GM12878 (cell line): Measurements from ENCODE around the gene FGF14. TPM values are rescaled to one million over a fixed set of nuclear protein-coding genes. Genes with fewer than 3 reads are reported as not detected.

Experiments
- ATAC-seq: fragments of 200-7000 bp; cut with Tn5 transposase; 3 replicates; pipeline ENCODE4 v1.9.1; 2020; ENCODE audit warnings: mild to moderate bottlenecking, moderate library complexity
- BruUV-seq: library from RNA; stranded (reverse); fragments of 400-500 nt; replicated peaks from 2 replicates; lab custom pipeline; 2021; lab: Mats Ljungman, UMichigan
- CTCF ChIA-PET: fragments of 300-600 bp; sonication (Branson Sonifier 250); formaldehyde crosslinking; extraction: SDS; loops from one replicate; lab custom pipeline; 2021; ENCODE audit warnings: inconsistent platforms; lab: Yijun Ruan, JAX
- POLR2A ChIA-PET: fragments of 350-600 bp; formaldehyde crosslinking; extraction: SDS; loops from one replicate; lab custom pipeline; 2021; ENCODE audit warnings: inconsistent platforms; lab: Charles Lee
- RAD21 ChIA-PET: fragments of 300-600 bp; sonication (Branson Sonifier 250); formaldehyde crosslinking; loops from one replicate; lab custom pipeline; 2023; ENCODE audit warnings: antibody characterized with exemption; ENCODE audit not compliant: unreplicated experiment; lab: Charles Lee
- SMC1A ChIA-PET: fragments of 300-600 bp; sonication (Branson Sonifier 250); formaldehyde crosslinking; loops from one replicate; lab custom pipeline; 2023; ENCODE audit not compliant: unreplicated experiment, uncharacterized antibody; lab: Charles Lee
- DNase-seq: peaks from one replicate; pipeline ENCODE4 v3.0.0-alpha.2; 2011; ENCODE audit warnings: low read depth, low spot score
- FAIRE-seq: peaks from 3 replicates; lab custom pipeline; 2011; peaks lifted over from hg19 to GRCh38; lab: Jason Lieb, UNC
- H2AFZ ChIP-seq: 2 replicates; pipeline ENCODE4 v1.6.0; 2011; ENCODE audit warnings: low read depth, low read length, control low read depth; ENCODE audit not compliant: control insufficient read depth
- H3K27ac ChIP-seq: 2 replicates; pipeline ENCODE4 v1.5.1; 2011; ENCODE audit warnings: control low read depth; ENCODE audit not compliant: control insufficient read depth, insufficient read depth
- H3K27me3 ChIP-seq, 2 experiments: replicated peaks in 1 of 2; 2 replicates each; pipeline versions ENCODE4 v1.6.0 to v1.6.1; 2011; ENCODE audit warnings: low read length in 1 of 2; ENCODE audit not compliant: control insufficient read depth in 2 of 2, insufficient read depth in 2 of 2
- H3K36me3 ChIP-seq, 2 experiments: 2 replicates each; pipeline ENCODE4 v1.5.1; 2011; ENCODE audit warnings: low read length in 1 of 2; ENCODE audit not compliant: control insufficient read depth in 2 of 2, insufficient read depth in 2 of 2
- H3K4me1 ChIP-seq: 2 replicates; pipeline ENCODE4 v1.6.1; 2011; ENCODE audit warnings: mild to moderate bottlenecking, low read length, moderate library complexity, mixed read lengths; ENCODE audit not compliant: control insufficient read depth, insufficient read depth
- H3K4me2 ChIP-seq: 2 replicates; pipeline ENCODE4 v1.6.0; 2011; ENCODE audit warnings: control low read depth; ENCODE audit not compliant: control insufficient read depth, insufficient read depth
- H3K4me3 ChIP-seq: fragments of 200-600 bp; sonication (generic); 2 replicates; pipeline ENCODE4 v1.5.1; 2016
- H3K79me2 ChIP-seq: 2 replicates; pipeline ENCODE4 v1.6.0; 2011; ENCODE audit warnings: low read length; ENCODE audit not compliant: control insufficient read depth, insufficient read depth
- H3K9ac ChIP-seq: 2 replicates; pipeline ENCODE4 v1.8.0; 2011; ENCODE audit warnings: low read length, control low read depth, mixed read lengths; ENCODE audit not compliant: control insufficient read depth, insufficient read depth
- H3K9me3 ChIP-seq: replicated peaks from 3 replicates; pipeline ENCODE4 v1.5.1; 2011; ENCODE audit warnings: mild to moderate bottlenecking, low read length; ENCODE audit not compliant: control insufficient read depth, insufficient read depth
- H4K20me1 ChIP-seq: 2 replicates; pipeline ENCODE4 v1.6.0; 2011; ENCODE audit not compliant: control insufficient read depth, insufficient read depth
- BMI1 ChIP-seq: fragments of 450-650 bp; IDR thresholded peaks from 2 replicates; pipeline ENCODE4 v1.6.1; 2016; ENCODE audit warnings: mild to moderate bottlenecking, moderate library complexity, borderline replicate concordance
- BRCA1 ChIP-seq: IDR thresholded peaks from 2 replicates; pipeline ENCODE4 v1.6.1; 2011; ENCODE audit warnings: low read depth, low read length, improper control_type of control experiment
- GABPA ChIP-seq: IDR thresholded peaks from 2 replicates; pipeline ENCODE4 v1.6.1; 2014; ENCODE audit warnings: antibody characterized with exemption, low read depth, mild to moderate bottlenecking, inconsistent platforms
- IKZF1 ChIP-seq: fragments of 450-650 bp; conservative IDR thresholded peaks from 2 replicates; pipeline ENCODE4 v1.6.1; 2017; ENCODE audit warnings: antibody characterized with exemption, mild to moderate bottlenecking
- NBN ChIP-seq: fragments of 450-650 bp; IDR thresholded peaks from 2 replicates; pipeline ENCODE4 v1.6.1; 2016
- RAD21 ChIP-seq: IDR thresholded peaks from 2 replicates; pipeline ENCODE4 v1.6.1; 2011; ENCODE audit warnings: mild to moderate bottlenecking, low read depth, low read length, moderate library complexity; ENCODE audit not compliant: insufficient read depth
- RB1 ChIP-seq: fragments of 450-650 bp; formaldehyde crosslinking; IDR thresholded peaks from 2 replicates; pipeline ENCODE4 v1.6.1; 2017; ENCODE audit warnings: mild to moderate bottlenecking, borderline replicate concordance
- TBL1XR1 ChIP-seq: IDR thresholded peaks from 2 replicates; pipeline ENCODE4 v1.6.1; 2012; ENCODE audit warnings: low read depth, low read length, improper control_type of control experiment
- in situ Hi-C: fragments of 300-500 bp; cut with MboI; formaldehyde crosslinking; loops from 9 replicates; pipeline ENCODE4 v1.14.3; 2018; ENCODE audit warnings: mixed read lengths
- intact Hi-C: fragments of 100-400 bp; cut with micrococcal nuclease; formaldehyde crosslinking; loops from one replicate; pipeline ENCODE4 v1.14.2; 2022; ENCODE audit not compliant: unreplicated experiment
- polyA plus RNA-seq, 11 experiments: library from polyadenylated mRNA; depleted of rRNA in 4 of 11; unstranded in 6 of 11; stranded (reverse) in 5 of 11; fragments of >200 nt; fragmentation: Nextera tagmentation in 4 of 11; fragmentation: Illumina TruSeq in 1 of 11; extraction: Ambion mirVana in 4 of 11; extraction: Trizol in 1 of 11; gene quantifications; 1 replicate in 1 of 11; 2 replicates in 10 of 11; pipeline versions ENCODE4 v1.2.1 to v1.2.3, GENCODE V29; 2011 to 2016; ENCODE audit warnings: inconsistent platforms in 2 of 11, missing spikeins in 2 of 11, low read depth in 1 of 11
- total RNA-seq, 4 experiments: library from RNA; depleted of rRNA in 3 of 4; stranded (reverse); fragments of >200 nt in 3 of 4; fragmentation: Illumina TruSeq in 1 of 4; extraction: Trizol in 1 of 4; gene quantifications; 2 replicates each; pipeline versions ENCODE4 v1.2.1 to v1.2.3, GENCODE V29; 2013 to 2021
- TF ChIP-seq, protein P1 (sequence below): IDR thresholded peaks from 2 replicates; pipeline ENCODE4 v1.6.1; 2011; ENCODE audit warnings: low read depth, mild to moderate bottlenecking, low read length, moderate library complexity, borderline replicate concordance; ENCODE audit errors: extremely low read depth
- TF ChIP-seq, protein P2 (sequence below): fragments of 450-650 bp; IDR thresholded peaks from 2 replicates; pipeline ENCODE4 v1.6.1; 2017; ENCODE audit warnings: mild to moderate bottlenecking
- TF ChIP-seq, protein P3 (sequence below): fragments of 450-650 bp; IDR thresholded peaks from 2 replicates; pipeline ENCODE4 v1.6.1; 2018; ENCODE audit warnings: borderline replicate concordance, mild to moderate bottlenecking; ENCODE audit not compliant: partially characterized antibody

The FGF14 gene
- total and polyA plus RNA-seq, 10 of the 15 experiments (the other 5 are each of a cell fraction or from before 2014, with no cell fraction given) = under 0.01 to 0.44 (median 0.04) TPM

DNA sequence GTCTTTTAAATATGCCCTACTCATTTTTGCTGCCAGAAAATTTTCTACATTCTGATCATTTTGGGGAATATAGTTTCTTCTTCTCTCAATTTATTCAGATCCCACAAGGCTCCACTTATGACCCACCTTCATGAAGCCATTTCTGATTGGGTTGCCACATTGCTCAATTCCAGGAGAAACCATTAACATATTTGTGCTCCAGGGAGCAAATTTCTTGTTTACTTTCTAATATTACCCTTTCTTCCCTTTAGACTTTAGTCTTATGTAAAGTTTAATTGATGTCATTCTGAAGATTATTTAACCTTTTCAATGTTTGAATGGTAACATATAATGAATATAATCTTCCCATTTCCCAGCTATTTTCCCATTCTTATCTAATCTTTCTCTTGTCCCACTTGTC, 617.5 kb downstream of the FGF14 start:
- H3K9ac ChIP-seq = no peak overlapping the region
- no peaks in the 10 kb centered on the region; a peak in 1 of 4 replicates for H3K27me3 ChIP-seq
- ChIA-PET POLR2A (no interaction called here), SMC1A (no interaction called here), RAD21 (no interaction called here), CTCF (no interaction called here)
- H3K9me3 ChIP-seq = no peaks in the 10 kb centered on the region
- no peak for ATAC-seq
- no peaks in the 10 kb centered on the region for H3K79me2 ChIP-seq
- FAIRE-seq = no peak
- TF ChIP-seq NBN (no peak), IKZF1 (no peak), TBL1XR1 (no peak), RAD21 (no peak)
- TF ChIP-seq, protein P1, sequence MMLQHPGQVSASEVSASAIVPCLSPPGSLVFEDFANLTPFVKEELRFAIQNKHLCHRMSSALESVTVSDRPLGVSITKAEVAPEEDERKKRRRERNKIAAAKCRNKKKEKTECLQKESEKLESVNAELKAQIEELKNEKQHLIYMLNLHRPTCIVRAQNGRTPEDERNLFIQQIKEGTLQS = no peak
- TF ChIP-seq, protein P2, sequence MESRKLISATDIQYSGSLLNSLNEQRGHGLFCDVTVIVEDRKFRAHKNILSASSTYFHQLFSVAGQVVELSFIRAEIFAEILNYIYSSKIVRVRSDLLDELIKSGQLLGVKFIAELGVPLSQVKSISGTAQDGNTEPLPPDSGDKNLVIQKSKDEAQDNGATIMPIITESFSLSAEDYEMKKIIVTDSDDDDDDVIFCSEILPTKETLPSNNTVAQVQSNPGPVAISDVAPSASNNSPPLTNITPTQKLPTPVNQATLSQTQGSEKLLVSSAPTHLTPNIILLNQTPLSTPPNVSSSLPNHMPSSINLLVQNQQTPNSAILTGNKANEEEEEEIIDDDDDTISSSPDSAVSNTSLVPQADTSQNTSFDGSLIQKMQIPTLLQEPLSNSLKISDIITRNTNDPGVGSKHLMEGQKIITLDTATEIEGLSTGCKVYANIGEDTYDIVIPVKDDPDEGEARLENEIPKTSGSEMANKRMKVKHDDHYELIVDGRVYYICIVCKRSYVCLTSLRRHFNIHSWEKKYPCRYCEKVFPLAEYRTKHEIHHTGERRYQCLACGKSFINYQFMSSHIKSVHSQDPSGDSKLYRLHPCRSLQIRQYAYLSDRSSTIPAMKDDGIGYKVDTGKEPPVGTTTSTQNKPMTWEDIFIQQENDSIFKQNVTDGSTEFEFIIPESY = no peak
- no peak overlapping the region for H3K4me3 ChIP-seq
- intact Hi-C loops = no loop called here
- no peak overlapping the region for H3K27ac ChIP-seq
- no peak for DNase-seq
- BruUV-seq = no TSS peak
- no peaks in the 10 kb centered on the region for H3K4me1 ChIP-seq
- no peaks in the 10 kb centered on the region for H4K20me1 ChIP-seq
- in situ Hi-C loops = no loop called here
- no peak overlapping the region for H2AFZ ChIP-seq
- H3K36me3 ChIP-seq = no peaks in the 10 kb centered on the region
- H3K4me2 ChIP-seq = no peak overlapping the region

DNA sequence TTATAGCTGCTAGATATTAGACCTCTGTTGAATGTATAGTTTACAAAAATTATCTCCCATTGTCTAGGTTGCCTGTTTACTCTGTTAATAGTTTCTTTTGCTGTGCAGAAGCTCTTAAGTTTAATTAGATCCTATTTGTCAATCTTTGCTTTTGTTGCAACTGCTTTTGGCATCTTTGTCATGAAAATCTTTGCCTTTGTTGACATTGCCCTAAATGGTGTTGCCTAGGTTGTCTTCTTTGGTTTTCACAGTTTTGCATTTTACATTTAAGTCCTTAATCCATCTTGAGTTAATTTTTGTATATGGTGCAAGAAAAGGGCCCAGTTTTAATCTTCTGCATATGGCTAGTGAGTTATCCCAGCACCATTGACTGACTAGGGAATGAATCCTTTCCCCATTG, 618.3 kb downstream of the FGF14 start:
- RAD21 ChIA-PET = no interaction called here
- Histone ChIP-seq H2AFZ (no peak overlapping the region), H3K27ac (no peak overlapping the region), H3K9me3 (no peaks in the 10 kb centered on the region)
- intact Hi-C loops = no loop called here
- TF ChIP-seq GABPA (no peak), BMI1 (no peak), BRCA1 (no peak), RB1 (no peak)
- TF ChIP-seq, protein P3, sequence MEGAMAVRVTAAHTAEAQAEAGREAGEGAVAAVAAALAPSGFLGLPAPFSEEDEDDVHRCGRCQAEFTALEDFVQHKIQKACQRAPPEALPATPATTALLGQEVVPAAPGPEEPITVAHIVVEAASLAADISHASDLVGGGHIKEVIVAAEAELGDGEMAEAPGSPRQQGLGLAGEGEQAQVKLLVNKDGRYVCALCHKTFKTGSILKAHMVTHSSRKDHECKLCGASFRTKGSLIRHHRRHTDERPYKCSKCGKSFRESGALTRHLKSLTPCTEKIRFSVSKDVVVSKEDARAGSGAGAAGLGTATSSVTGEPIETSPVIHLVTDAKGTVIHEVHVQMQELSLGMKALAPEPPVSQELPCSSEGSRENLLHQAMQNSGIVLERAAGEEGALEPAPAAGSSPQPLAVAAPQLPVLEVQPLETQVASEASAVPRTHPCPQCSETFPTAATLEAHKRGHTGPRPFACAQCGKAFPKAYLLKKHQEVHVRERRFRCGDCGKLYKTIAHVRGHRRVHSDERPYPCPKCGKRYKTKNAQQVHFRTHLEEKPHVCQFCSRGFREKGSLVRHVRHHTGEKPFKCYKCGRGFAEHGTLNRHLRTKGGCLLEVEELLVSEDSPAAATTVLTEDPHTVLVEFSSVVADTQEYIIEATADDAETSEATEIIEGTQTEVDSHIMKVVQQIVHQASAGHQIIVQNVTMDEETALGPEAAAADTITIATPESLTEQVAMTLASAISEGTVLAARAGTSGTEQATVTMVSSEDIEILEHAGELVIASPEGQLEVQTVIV = no peak
- TF ChIP-seq, all 136 proteins: peak for 0
- in situ Hi-C loops = no loop called here
- Histone ChIP-seq H3K36me3 (no peaks in the 10 kb centered on the region), H3K4me1 (no peaks in the 10 kb centered on the region), H4K20me1 (no peaks in the 10 kb centered on the region), H3K79me2 (no peaks in the 10 kb centered on the region), H3K4me3 (no peak overlapping the region), H3K4me2 (no peak overlapping the region), H3K9ac (no peak overlapping the region), H3K27me3 (no peaks in the 10 kb centered on the region; a peak in 1 of 4 replicates)
- ChIA-PET POLR2A (no interaction called here), SMC1A (no interaction called here), CTCF (interaction anchor here (0.7 kb wide), 1 partner anchor 17 kb away, joined by 3 read pairs; no protein-coding TSS in a partner anchor)
- ATAC-seq (no peak), FAIRE-seq (no peak), DNase-seq (no peak)
- no TSS peak for BruUV-seq
